HG02623 (cell line): ENCODE data around the gene CD52.
A peak's percentile ranks its signal among the peaks of the same experiment; 100 is the strongest.

Experiments used
- ATAC-seq: cut with Tn5 transposase; IDR thresholded peaks from one replicate; pipeline ENCODE4 v1.9.1; 2021; ENCODE audit warnings: moderate library complexity; ENCODE audit not compliant: unreplicated experiment

Gene CD52

DNA sequence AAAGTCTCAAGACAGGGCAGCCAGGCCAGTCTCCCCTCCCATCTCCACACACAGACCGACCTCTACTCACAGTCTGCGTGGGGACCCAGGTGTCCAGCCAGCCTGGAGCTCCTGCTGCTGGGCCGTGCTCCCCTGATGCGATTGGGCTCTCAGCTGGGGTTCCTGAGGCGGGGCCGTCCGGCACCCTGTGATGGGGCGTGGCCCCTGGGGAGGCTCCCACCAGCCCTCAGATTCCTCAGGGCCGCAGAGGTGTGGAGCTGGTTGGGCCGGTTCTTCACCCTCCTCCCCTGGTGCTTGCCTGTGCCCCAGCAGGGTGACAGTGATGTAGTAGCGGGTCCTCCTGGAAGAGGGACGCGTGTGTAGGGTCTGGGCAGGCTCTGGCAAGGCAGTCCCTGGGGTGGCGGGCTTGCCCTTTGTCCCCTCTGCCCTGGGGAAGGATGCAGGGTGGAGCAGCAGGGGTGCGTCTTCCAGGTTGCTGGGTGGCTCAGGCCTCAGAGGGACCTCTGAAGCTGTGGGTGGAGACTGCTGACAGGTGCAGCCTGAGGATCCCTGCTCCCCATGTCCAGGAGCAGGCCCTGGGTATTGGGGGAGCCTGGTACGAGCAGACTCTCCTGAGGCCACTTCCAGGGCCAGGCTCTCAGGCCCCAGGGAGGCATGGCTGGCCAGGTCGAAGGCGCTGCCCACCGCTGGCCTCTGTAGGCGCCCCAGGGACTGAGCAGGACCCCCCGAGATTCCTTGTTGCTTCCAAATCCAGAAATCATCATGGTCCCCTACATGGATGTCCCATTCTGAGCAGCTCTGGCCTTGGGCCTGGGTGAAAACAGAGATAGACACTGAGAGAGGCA, 36.4 kb downstream of the CD52 start, which contains the start of gene CRYBG2:
TSS of gene CRYBG2 (minus strand) at position 155 of the 845 bp plus-strand sequence. CDS start 7,473 bp downstream, outside the sequence.
- no peak for ATAC-seq

GRCh38 chr1:26354972-26355371, 37.2 kb downstream of the CD52 start:
- no peak for ATAC-seq

DNA sequence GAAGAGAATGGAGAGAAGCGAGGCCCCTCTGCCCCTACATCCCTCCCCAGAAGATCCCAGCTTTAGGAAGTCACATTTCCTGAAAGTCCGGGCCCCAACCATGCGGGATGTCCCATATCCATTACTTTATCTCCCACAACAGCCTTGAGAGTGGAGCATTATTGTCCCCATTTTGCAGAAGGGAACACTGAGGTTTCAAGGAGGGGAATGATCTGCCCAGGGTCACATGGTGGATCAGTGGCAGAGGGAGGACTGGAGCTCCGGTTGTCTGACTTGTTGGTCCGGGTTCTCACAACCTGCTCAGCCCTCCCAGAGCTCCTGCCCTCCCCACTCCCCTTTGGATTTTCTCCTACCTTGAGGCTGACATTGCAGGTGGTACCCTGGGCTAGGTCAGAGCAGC, 38.3 kb downstream of the CD52 start:
- no peak for ATAC-seq

- no peak for ATAC-seq
Measured at GRCh38 chr1:26357121-26357602, 39.4 kb downstream of the CD52 start.

GRCh38 chr1:26358411-26359384, 40.9 kb downstream of the CD52 start:
- no peak for ATAC-seq

DNA sequence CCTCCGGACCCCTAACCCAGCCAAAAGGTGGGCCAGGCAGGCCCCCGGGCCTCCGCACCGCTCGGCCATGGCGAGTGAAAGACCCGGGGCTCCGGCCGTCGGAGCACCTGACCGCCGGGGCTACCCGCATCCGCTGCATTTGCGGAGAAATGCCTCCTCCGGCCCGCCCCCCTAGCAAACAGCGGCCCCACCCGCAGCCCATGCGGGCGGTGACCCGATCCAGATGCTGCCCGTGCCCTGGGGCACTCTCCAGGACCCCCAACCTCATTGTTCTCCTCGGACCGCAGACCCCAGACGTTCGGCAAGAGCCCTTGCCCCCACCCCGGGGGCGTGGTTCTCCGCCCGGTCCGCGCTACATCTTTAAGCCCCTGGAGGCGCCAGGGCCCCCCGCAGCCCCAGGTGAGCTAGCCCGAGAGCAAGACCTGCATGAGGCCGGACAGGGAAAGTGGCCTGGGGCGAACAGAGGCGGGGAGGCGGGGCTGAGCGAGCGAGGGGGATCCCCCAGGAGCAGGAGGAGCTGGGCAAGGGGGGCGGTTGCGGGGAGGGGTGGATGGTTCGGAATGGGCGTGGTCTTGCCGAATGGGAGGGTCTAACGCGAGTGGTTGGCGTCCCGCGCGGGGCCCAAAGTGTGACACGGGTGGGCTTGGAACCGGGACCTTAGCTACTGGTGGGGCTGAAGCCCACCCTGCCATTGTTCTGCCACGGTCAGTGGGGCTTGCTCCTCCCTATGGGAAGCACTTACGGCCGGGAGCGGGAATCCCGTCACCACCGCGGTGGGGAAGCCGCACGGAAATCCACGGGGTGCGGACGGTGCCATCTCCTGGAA, 42.4 kb downstream of the CD52 start:
- ATAC-seq: no peak

DNA sequence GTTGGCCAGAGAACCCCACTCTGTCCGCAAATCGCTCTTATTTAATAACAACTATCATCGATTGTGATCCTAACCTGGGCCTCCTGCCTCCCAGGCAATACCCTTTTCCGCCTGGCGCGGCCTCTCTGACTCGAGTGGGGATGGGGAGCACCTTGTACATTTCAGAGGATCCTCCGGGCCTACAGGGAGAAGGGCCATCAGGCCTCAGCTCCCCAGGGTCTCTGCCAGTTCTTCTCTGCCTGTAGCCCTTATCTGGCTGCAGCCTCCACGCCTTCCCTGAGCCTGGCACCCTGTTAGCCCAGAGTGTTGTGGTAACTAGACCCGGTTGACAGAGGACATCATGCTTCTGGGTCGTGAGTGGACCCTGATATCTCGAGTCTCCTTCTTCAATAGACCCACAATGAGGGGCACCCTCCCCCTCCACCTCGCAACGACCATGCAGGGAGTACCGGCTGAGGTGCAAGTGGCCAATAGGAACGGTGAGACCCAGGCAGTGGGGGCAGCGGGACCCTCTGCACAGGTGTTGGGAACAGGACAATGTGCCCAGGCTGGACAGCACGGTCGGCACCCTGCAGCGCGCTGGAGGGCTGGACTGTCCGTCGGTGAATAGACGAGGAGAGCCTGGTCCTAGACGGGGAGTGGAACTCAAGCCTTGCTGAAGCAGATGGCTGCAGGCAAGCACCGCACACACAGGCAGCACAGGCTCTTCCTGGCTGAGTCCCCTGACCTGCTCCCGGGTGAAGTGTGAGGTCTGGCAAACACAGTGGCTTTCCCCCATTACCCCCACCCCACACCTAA, 43.2 kb downstream of the CD52 start:
- no peak for ATAC-seq

DNA sequence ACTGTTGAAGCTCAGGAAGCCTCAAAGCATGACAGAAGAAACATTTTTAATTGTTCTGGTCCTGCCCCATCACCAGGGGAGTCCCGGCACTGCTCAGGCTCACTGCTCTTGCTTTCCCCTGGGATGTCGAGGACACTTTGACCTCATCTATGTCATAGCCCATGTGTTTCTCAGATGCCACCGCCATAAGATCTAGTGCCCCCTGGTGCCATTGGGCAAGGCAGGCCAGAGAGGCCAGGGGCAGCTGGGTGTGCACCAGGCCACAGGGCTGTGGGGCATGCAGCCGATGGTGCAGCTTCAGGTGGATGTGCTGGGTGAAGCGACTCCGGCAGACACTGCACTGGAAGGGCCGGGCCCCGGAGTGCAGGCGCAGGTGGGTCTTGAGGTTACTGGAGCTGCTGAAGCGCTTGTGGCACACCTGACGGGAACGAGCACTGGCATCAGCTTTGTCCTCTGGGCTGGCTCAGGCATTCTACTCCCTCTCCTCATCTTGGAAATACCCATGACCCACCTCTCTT, 43.9 kb downstream of the CD52 start:
- no peak for ATAC-seq

GRCh38 chr1:26362331-26362730, 44.6 kb downstream of the CD52 start:
- ATAC-seq: no peak

- peak; percentile 45 for ATAC-seq
Measured at GRCh38 chr1:26363549-26364448, 46.0 kb downstream of the CD52 start.

DNA sequence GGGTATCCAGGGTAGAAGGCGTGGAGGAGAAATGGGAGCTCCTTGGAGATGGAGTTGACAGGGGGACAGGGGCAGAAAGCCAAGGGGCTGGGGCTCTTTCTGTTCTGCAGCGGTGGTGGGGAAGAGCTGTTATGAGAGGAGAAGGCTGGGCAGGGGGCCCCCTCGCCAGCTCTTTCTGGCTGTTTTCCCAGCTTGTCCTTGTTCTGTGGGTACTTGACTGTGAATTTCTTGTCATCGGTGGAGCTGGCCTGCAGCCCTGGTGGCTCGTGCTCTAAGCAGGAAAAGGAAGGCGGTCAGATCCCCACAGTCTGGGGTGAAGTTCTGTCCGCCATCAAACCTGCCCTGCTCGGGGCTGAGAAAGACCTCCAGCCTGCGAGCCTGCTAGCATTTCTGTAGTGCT, 47.2 kb downstream of the CD52 start:
- no peak for ATAC-seq

DNA sequence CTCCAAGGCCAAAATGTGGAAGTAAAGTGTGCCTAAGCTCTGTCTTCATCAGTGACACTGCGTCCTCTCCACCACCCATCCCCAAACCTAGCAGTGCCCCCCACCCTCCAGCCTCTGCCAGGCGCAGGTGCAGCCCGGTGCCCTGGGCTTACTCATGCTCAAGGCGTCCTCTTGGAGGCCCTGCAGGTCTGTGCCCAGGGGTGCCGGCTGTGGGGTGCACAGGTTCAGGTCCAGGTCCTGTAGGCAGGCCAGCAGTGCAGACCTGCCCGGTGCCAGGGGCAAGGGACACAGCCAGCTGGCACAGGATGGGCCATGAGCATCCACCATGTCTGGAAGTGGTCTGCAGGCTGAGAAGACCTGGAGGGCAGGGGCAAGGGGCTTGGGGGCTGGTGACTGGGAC, 49.7 kb downstream of the CD52 start:
- ATAC-seq: no peak

- no peak for ATAC-seq
Measured at GRCh38 chr1:26368006-26368405, 50.2 kb downstream of the CD52 start.

DNA sequence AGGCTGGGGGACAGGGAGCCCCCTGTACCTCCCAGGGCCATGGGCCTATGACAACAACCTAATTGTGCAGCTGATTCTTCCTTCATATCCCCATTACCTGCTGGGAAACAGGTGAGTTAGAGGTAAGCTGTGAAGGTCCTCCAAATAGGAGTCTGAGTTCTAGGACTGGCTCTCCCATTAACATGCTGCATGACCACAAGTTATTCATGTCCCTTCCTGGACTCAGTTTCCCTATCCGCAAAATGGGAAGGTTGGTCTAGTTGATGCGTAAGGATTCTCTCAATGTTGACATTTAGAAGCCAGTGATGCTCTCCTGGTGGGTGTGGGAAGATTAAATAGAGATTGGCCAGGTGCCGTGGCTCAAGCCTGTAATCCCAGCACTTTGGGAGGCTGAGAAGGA, 50.7 kb downstream of the CD52 start:
- ATAC-seq: no peak
